Fibroblast of lung (primary cell): ENCODE data around the gene MISP3.

Experiments
- EZH2 ChIP-seq: IDR thresholded peaks from 2 replicates; pipeline ENCODE4 v1.5.1; 2012; ENCODE audit warnings: low read length, control low read depth, mild to moderate bottlenecking; ENCODE audit errors: missing control alignments
- TF ChIP-seq, protein P1 (sequence below), 2 donors: IDR thresholded peaks in 1 of 2; conservative IDR thresholded peaks in 1 of 2; 1 replicate in 1 of 2; 2 replicates in 1 of 2; pipeline ENCODE4 v1.5.1; 2011 to 2012; ENCODE audit warnings: low read length in 2 of 2, control low read depth in 1 of 2, inconsistent platforms in 1 of 2, low read depth in 1 of 2, mild to moderate bottlenecking in 1 of 2

DNA sequence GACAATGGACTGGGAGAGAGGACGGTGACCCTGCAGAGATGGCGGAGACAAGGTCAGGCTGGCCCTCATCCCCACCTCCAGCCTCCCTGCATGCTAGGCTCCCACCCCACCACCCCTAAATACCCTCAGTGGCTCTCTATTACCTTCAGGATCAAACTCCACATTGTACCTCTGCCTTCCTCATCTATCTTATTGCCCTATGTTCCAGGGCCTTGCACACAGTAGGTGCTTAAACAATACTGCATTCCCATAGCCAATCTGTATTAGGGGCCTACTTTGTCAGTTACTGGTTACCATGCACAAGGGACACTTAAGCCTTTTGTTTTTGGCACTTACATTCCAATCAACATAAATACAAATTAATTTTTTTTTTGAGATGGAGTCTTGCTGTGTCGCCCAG lies 17.2 kb upstream of the MISP3 start:
- TF ChIP-seq, protein P1, sequence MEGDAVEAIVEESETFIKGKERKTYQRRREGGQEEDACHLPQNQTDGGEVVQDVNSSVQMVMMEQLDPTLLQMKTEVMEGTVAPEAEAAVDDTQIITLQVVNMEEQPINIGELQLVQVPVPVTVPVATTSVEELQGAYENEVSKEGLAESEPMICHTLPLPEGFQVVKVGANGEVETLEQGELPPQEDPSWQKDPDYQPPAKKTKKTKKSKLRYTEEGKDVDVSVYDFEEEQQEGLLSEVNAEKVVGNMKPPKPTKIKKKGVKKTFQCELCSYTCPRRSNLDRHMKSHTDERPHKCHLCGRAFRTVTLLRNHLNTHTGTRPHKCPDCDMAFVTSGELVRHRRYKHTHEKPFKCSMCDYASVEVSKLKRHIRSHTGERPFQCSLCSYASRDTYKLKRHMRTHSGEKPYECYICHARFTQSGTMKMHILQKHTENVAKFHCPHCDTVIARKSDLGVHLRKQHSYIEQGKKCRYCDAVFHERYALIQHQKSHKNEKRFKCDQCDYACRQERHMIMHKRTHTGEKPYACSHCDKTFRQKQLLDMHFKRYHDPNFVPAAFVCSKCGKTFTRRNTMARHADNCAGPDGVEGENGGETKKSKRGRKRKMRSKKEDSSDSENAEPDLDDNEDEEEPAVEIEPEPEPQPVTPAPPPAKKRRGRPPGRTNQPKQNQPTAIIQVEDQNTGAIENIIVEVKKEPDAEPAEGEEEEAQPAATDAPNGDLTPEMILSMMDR (conservative IDR thresholded peaks at IDR 0.05 in 1 of 2, IDR thresholded peaks at IDR 0.05 in 1 of 2; ENCODE audit: low read depth in 1 of 2, low read length in 2 of 2), result no peak
- TF ChIP-seq EZH2, result no peak
